Astrocyte (in vitro differentiated cells and primary cell): ENCODE data around the gene STK26. TPM values are rescaled to one million over a fixed set of nuclear protein-coding genes. Genes with fewer than 3 reads are reported as not detected.
A peak's percentile ranks its signal among the peaks of the same experiment; 100 is the strongest.

Source experiments
- DNase-seq: peaks from one replicate; pipeline ENCODE4 v3.0.0-alpha.2; 2010; ENCODE audit warnings: low read depth
- FAIRE-seq: peaks from 2 replicates; lab custom pipeline; 2011; peaks lifted over from hg19 to GRCh38; lab: Jason Lieb, UNC
- H2AFZ ChIP-seq: 2 replicates; pipeline ENCODE4 v1.6.0; 2012; ENCODE audit warnings: low read depth, low read length, inconsistent platforms
- H3K27ac ChIP-seq: 2 replicates; pipeline ENCODE4 v1.5.1; 2011; ENCODE audit warnings: low read depth, low read length, inconsistent platforms
- H3K27me3 ChIP-seq: 2 replicates; pipeline ENCODE4 v1.6.0; 2011; ENCODE audit warnings: low read length, inconsistent platforms; ENCODE audit not compliant: insufficient read depth
- H3K36me3 ChIP-seq: 2 replicates; pipeline ENCODE4 v1.5.1; 2011; ENCODE audit warnings: low read length, inconsistent platforms; ENCODE audit not compliant: insufficient read depth
- H3K4me1 ChIP-seq: 2 replicates; pipeline ENCODE4 v1.5.1; 2011; ENCODE audit warnings: low read length, inconsistent platforms; ENCODE audit not compliant: insufficient read depth
- H3K4me2 ChIP-seq: 2 replicates; pipeline ENCODE4 v1.6.0; 2012; ENCODE audit warnings: low read length, inconsistent platforms
- H3K4me3 ChIP-seq: 2 replicates; pipeline ENCODE4 v1.5.1; 2011; ENCODE audit warnings: low read depth, mild to moderate bottlenecking, low read length, inconsistent platforms; ENCODE audit not compliant: insufficient read depth
- H3K79me2 ChIP-seq: 2 replicates; pipeline ENCODE4 v1.6.0; 2012; ENCODE audit warnings: mild to moderate bottlenecking, low read length, inconsistent platforms; ENCODE audit not compliant: insufficient read depth
- H3K9ac ChIP-seq: 2 replicates; pipeline ENCODE4 v1.6.0; 2012; ENCODE audit warnings: mild to moderate bottlenecking, low read length, inconsistent platforms
- H3K9me3 ChIP-seq: 2 replicates; pipeline ENCODE4 v1.5.1; 2012; ENCODE audit warnings: low read depth, mild to moderate bottlenecking, low read length, inconsistent platforms; ENCODE audit not compliant: insufficient read depth
- H4K20me1 ChIP-seq: 2 replicates; pipeline ENCODE4 v1.6.0; 2012; ENCODE audit warnings: low read length, inconsistent platforms; ENCODE audit not compliant: insufficient read depth
- H3K27ac Mint-ChIP-seq: one replicate; pipeline ENCODE4 v1.8.0; 2021; ENCODE audit warnings: mild to moderate bottlenecking, mixed read lengths; ENCODE audit not compliant: unreplicated experiment
- H3K27me3 Mint-ChIP-seq: one replicate; pipeline ENCODE4 v1.8.0; 2021; ENCODE audit warnings: low read depth, mixed read lengths; ENCODE audit not compliant: unreplicated experiment
- H3K36me3 Mint-ChIP-seq: one replicate; pipeline ENCODE4 v1.8.0; 2021; ENCODE audit warnings: low read depth, mixed read lengths; ENCODE audit not compliant: unreplicated experiment
- H3K4me1 Mint-ChIP-seq: one replicate; pipeline ENCODE4 v1.8.0; 2021; ENCODE audit warnings: low read depth, mixed read lengths; ENCODE audit not compliant: unreplicated experiment
- H3K4me3 Mint-ChIP-seq: one replicate; pipeline ENCODE4 v1.8.0; 2021; ENCODE audit warnings: mild to moderate bottlenecking, moderate library complexity, mixed read lengths; ENCODE audit not compliant: unreplicated experiment
- H3K9me3 Mint-ChIP-seq: one replicate; pipeline ENCODE4 v1.8.0; 2021; ENCODE audit warnings: mild to moderate bottlenecking, mixed read lengths; ENCODE audit not compliant: unreplicated experiment
- CTCF ChIP-seq: IDR thresholded peaks from 2 replicates; pipeline ENCODE4 v1.5.1; 2011; ENCODE audit warnings: low read depth, mild to moderate bottlenecking, inconsistent platforms, low read length, moderate library complexity; ENCODE audit not compliant: insufficient read depth
- EZH2 ChIP-seq: IDR thresholded peaks from 2 replicates; pipeline ENCODE4 v1.6.1; 2012; ENCODE audit warnings: mild to moderate bottlenecking, low read length, inconsistent platforms; ENCODE audit not compliant: insufficient read depth
- total RNA-seq: library from RNA; stranded (reverse); gene quantifications from 2 replicates; pipeline ENCODE4 v1.2.1, GENCODE V29; 2021

STK26 gene
- total RNA-seq, 1 donor from 2014 or later = 69.4 TPM

GRCh38 chrX:132043977-132044376, 20.9 kb downstream of the STK26 start:
- H3K9ac ChIP-seq = no peak overlapping the region
- H3K36me3 ChIP-seq = no peaks in the 10 kb centered on the region
- no peak overlapping the region for H3K27ac Mint-ChIP-seq
- no peak overlapping the region for H3K4me3 Mint-ChIP-seq
- FAIRE-seq (no peak), DNase-seq (no peak)
- no peaks in the 10 kb centered on the region for H3K9me3 Mint-ChIP-seq
- H3K27me3 Mint-ChIP-seq = no peaks in the 10 kb centered on the region
- no peak overlapping the region for H3K4me2 ChIP-seq
- H3K27ac ChIP-seq = no peak overlapping the region
- no peaks in the 10 kb centered on the region for H3K9me3 ChIP-seq
- no peaks in the 10 kb centered on the region for H3K36me3 Mint-ChIP-seq
- no peaks in the 10 kb centered on the region for H3K27me3 ChIP-seq
- H3K79me2 ChIP-seq = no peaks in the 10 kb centered on the region
- H3K4me1 Mint-ChIP-seq = peaks cover 44% of the 10 kb centered on the region
- no peaks in the 10 kb centered on the region for H3K4me1 ChIP-seq
- TF ChIP-seq CTCF (no peak), EZH2 (no peak)
- H4K20me1 ChIP-seq = no peaks in the 10 kb centered on the region
- no peak overlapping the region for H3K4me3 ChIP-seq
- no peak overlapping the region for H2AFZ ChIP-seq

DNA sequence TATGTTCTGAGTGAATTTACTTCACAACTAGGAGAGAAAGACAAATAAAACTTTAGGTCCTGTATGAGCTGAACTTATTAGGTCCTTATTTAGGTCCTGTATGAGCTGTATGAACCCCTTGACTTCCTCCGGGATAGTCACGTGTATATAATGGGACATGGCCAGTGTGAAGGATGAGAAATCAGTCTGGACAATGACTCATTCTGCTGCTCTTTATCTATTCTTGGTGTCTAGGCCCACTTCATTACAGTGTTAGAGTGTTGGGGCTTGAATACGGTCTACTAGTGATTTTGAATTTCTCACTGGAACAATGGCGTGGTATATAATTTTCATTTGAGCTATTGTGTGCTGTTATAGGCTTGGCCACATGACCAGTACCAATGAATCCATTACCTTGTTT, 21.9 kb downstream of the STK26 start:
- Mint-ChIP-seq H3K36me3 (no peaks in the 10 kb centered on the region), H3K27ac (peak overlapping the region; percentile 97), H3K27me3 (no peaks in the 10 kb centered on the region), H3K9me3 (no peaks in the 10 kb centered on the region), H3K4me3 (no peak overlapping the region), H3K4me1 (peaks cover 38% of the 10 kb centered on the region)
- FAIRE-seq (no peak), DNase-seq (no peak)
- no peaks in the 10 kb centered on the region for H3K4me1 ChIP-seq
- H3K79me2 ChIP-seq = no peaks in the 10 kb centered on the region
- H4K20me1 ChIP-seq = no peaks in the 10 kb centered on the region
- no peak overlapping the region for H3K27ac ChIP-seq
- no peaks in the 10 kb centered on the region for H3K27me3 ChIP-seq
- H3K4me3 ChIP-seq = no peak overlapping the region
- no peak overlapping the region for H3K4me2 ChIP-seq
- H3K36me3 ChIP-seq = no peaks in the 10 kb centered on the region
- no peak overlapping the region for H3K9ac ChIP-seq
- no peaks in the 10 kb centered on the region for H3K9me3 ChIP-seq
- no peak overlapping the region for H2AFZ ChIP-seq
- no peak for TF ChIP-seq CTCF
- TF ChIP-seq EZH2 = no peak

GRCh38 chrX:132045456-132045855, 22.4 kb downstream of the STK26 start:
- Mint-ChIP-seq H3K9me3 (no peaks in the 10 kb centered on the region), H3K4me3 (no peak overlapping the region), H3K27ac (peak overlapping the region; percentile 97), H3K36me3 (no peaks in the 10 kb centered on the region), H3K4me1 (peaks cover 34% of the 10 kb centered on the region), H3K27me3 (no peaks in the 10 kb centered on the region)
- Histone ChIP-seq H3K9ac (no peak overlapping the region), H3K27me3 (no peaks in the 10 kb centered on the region), H3K4me2 (no peak overlapping the region), H3K36me3 (no peaks in the 10 kb centered on the region), H2AFZ (no peak overlapping the region), H3K9me3 (no peaks in the 10 kb centered on the region), H3K27ac (no peak overlapping the region), H3K79me2 (no peaks in the 10 kb centered on the region), H3K4me3 (no peak overlapping the region), H3K4me1 (no peaks in the 10 kb centered on the region), H4K20me1 (no peaks in the 10 kb centered on the region)
- FAIRE-seq (no peak), DNase-seq (no peak)
- TF ChIP-seq CTCF = no peak
- TF ChIP-seq EZH2 = no peak
